Fibroblast of skin of left biceps (primary cell): ENCODE data around the gene MTA2.
A peak's percentile ranks its signal among the peaks of the same experiment; 100 is the strongest.
"Not testable (repeated sequence)": the region's sequence is repeated elsewhere in the genome, so short reads cannot be mapped to it uniquely, and the experiment has no call there.

ENCODE experiments used
- DNase-seq, 2 experiments: peaks; one replicate each; pipeline ENCODE4 v3.0.0-alpha.2; 2013; ENCODE audit warnings: low read depth in 2 of 2

Gene MTA2

DNA sequence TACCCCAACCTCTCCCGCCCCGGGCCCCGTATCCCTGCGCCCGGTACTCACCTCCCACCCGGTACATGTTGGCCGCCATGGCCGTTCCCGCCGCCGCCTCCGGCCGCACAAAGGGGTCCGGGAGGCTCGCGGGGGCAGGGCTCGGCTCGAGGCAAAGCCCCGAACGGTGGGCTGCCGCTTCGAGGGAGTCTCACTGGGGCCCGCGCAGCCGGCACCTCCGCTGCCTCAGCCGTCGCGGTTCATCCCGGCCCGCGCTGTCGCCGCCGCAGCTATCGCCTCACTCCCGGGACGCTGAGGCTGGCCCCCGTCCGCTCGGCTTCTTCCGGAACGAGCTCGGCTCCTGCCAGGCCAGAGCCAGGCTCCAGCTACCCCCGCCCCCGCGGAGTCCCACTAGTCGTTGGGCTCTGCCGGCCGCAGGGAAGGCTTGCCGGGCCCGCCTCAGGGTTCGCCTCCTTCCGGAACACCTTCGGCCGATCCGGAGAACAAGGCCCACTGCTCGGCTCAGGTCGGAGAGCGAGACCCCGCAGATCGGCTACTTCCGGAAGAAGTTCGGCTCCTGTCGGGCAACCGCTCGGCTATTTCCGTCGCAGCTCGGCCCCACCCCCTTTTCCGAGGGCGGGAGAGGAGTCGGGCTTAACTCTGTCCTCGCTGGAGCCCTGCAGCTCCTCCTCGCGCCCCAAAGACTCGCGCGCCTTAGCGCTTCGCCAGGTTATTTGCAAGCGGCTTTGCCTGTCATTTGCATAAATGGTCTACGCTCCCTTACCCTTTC, at the start of gene MTA2:
TSS of gene MTA2 (minus strand) at position 494 of the 769 bp plus-strand sequence. CDS start at position 79, 415 bp downstream.
- peak; percentile 88 to 93 for DNase-seq

GRCh38 chr11:62650283-62650682, 48.6 kb upstream of the MTA2 start:
- not testable (repeated sequence) for DNase-seq

DNA sequence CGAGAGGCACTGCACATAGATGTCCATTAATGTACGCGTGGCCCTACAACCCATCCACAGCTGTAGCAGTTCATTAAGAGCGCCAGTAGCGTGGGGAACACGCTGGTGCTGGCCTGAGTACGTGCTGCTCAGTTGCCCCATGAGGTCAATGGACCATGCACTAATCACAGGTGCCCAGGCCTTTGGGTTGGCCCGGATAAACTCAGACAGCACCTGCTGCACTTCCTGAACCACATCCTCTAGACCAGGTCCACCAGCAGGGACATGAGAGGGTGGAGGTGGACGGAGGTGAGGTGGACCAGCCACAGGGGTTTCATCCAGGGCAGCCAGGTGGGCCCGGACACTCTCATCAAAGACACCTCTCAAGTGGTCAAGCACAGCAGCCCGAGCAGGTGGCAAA, 47.8 kb upstream of the MTA2 start:
- DNase-seq: no peak

GRCh38 chr11:62648967-62649364, 47.3 kb upstream of the MTA2 start:
- DNase-seq: no peak

DNA sequence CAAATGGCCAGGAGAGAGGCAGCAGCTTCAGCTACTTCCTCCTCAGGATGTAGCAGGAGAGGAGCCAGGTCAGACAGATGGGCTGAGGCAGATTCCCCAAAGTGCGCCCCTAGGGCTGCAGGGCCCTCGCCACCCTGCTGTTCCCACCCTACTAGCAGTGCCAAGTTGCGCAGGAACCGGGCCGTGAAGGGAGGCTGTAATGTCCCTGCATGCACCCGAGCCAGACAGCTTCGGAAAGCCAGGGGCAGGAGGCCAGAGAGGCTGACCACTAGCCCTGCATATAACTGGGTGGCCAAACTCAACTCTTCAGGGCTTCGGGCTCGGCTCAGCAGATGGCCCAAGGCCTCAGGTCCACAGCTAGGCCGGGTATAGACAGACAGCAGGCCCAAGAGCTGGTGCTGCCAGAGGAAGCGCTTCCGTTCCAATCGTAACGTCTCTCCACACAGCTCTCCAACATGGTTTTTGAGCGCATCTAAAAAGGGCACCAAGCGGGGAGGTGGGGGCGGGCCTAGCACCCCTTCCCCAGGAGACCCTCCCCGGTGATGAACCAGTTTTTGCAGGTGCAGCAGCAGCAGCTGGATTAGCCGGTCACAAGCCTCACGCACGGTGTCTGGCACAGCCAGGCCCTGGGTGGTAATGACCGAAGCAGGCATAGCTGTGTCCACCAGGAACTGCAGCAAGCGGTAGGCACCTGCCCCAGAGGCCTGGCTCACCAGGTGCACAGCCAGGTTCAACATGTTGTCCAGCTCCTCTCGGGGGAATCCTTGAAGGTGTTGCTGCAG, 46.7 kb upstream of the MTA2 start:
- no peak for DNase-seq

DNA sequence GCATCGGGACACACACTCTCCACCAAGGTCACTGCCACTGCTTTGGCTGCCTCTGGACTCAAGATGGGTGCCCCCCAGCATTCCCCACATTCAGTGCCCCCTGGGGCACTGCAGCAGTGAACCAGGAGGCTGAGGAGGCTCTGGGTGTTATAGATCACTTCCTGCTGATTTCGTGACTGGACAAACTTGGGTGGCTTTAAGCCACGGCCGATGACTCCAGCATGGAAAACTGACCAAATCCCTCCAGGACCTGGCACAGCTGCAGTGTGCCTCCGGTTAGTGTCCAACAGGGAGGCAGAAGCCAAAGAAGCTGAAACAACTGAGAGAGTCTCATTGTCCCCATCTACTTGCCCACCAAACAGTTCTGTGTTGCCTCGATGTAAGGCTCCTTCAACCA, 45.9 kb upstream of the MTA2 start:
- no peak for DNase-seq

GRCh38 chr11:62646825-62647608, 45.4 kb upstream of the MTA2 start:
- no peak for DNase-seq

- peak; percentile 89 to 92 for DNase-seq
Observed at GRCh38 chr11:62645946-62646824, 44.5 kb upstream of the MTA2 start, which contains the start of gene GANAB. GANAB (minus strand) TSS chr11:62646613; CDS start chr11:62646599, 14 bp downstream.

- DNase-seq: no peak
Observed at GRCh38 chr11:62645671-62645945, 43.9 kb upstream of the MTA2 start.

- no peak for DNase-seq
Observed at GRCh38 chr11:62644220-62644619, 42.6 kb upstream of the MTA2 start.

- no peak for DNase-seq
Observed at GRCh38 chr11:62632492-62632891, 30.8 kb upstream of the MTA2 start.

- no peak for DNase-seq
Observed at GRCh38 chr11:62627713-62628112, 26.0 kb upstream of the MTA2 start.

DNA sequence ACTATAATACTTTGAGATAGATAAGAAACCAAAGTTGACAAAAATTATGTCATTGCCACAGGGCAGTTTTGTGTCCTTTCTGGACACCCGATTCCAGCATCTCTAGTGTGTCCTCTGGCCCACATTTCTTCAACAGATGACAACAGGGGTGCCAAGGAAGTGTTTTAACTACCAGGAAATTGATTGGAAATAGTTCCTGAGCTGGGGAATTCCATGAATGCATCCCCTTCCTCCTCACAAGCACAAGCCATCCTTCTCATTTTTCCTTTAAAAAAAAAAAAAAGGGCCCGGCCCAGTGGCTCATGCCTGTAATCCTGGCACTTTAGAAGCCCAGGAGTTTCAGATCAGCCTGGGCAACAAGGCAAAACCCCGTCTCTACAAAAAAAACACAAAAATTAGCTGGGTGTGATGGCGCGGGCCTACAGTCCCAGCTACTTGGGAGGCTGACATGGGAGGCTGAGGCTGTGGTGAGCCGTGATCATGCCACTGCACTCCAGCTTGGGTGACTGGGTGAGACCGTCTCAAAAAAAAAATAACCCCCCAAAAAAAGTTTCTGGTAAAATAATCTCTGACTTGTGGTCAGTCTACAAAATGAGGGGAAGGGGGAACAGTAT, 20.9 kb upstream of the MTA2 start:
- DNase-seq: no peak

GRCh38 chr11:62621567-62622470, 20.2 kb upstream of the MTA2 start, which contains the start of gene B3GAT3:
B3GAT3 (minus strand) TSS chr11:62621986; CDS start chr11:62621947, 39 bp downstream.
- DNase-seq: peak; percentile 81 to 87

- no peak for DNase-seq
Observed at GRCh38 chr11:62621027-62621566, 19.4 kb upstream of the MTA2 start.

- not testable (repeated sequence) for DNase-seq
Observed at GRCh38 chr11:62616957-62617356, 15.3 kb upstream of the MTA2 start.

DNA sequence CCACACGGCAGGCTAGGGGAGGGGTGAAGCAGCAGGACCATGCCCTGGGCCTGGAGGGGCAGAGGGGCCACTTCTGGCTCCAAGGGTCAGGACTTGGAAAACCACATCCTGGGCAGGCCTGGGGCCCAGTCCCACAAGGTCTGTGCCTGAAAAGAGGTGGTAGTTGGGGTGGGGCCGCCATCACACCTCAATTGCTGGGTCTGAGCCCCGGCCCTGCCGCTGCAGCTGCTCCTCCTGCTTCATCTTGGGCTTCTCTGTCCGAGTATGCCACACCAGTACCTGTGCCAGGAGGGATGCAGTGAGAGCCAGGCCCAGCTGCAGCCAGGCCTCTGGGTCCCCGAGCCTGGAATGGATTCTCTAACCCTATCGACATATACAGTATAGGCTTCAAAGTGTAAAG, 13.9 kb upstream of the MTA2 start:
- DNase-seq: no peak

GRCh38 chr11:62614275-62614674, 12.6 kb upstream of the MTA2 start:
- DNase-seq: no peak

GRCh38 chr11:62613291-62613778, 11.7 kb upstream of the MTA2 start:
- DNase-seq: no peak
